Suprapubic skin (tissue), 4 donors: ENCODE data around the gene PHF12. TPM values are rescaled to one million over a fixed set of nuclear protein-coding genes. Genes with fewer than 3 reads are reported as not detected.
A peak's percentile ranks its signal among the peaks of the same experiment; 100 is the strongest.

Experiments
- DNase-seq, 2 donors: peaks; one replicate each; pipeline ENCODE4 v3.0.0-alpha.2; 2019; ENCODE audit warnings: low spot score in 2 of 2
- H3K27ac ChIP-seq: fragments of 200-600 bp; sonication (generic); one replicate; pipeline ENCODE4 v1.5.1; 2019
- H3K27me3 ChIP-seq: fragments of 200-600 bp; sonication (generic); one replicate; pipeline ENCODE4 v1.5.1; 2019
- H3K36me3 ChIP-seq: fragments of 200-600 bp; sonication (generic); one replicate; pipeline ENCODE4 v1.5.1; 2019
- H3K4me1 ChIP-seq: fragments of 200-600 bp; sonication (generic); one replicate; pipeline ENCODE4 v1.5.1; 2019
- H3K4me3 ChIP-seq: fragments of 200-600 bp; sonication (generic); one replicate; pipeline ENCODE4 v1.5.1; 2019; ENCODE audit warnings: mild to moderate bottlenecking
- H3K9me3 ChIP-seq: fragments of 200-600 bp; sonication (generic); one replicate; pipeline ENCODE4 v1.5.1; 2019
- CTCF ChIP-seq, 2 donors: fragments of 200-600 bp in 1 of 2; fragments of 450-650 bp in 1 of 2; sonication (generic) in 1 of 2; IDR thresholded peaks; one replicate each; pipeline ENCODE4 v1.5.1; 2016 to 2019; ENCODE audit warnings: antibody characterized with exemption in 2 of 2, mild to moderate bottlenecking in 1 of 2, moderate library complexity in 1 of 2
- EP300 ChIP-seq: sonication (generic); formaldehyde crosslinking; IDR thresholded peaks from one replicate; pipeline ENCODE4 v1.6.1; 2017; ENCODE audit warnings: antibody characterized with exemption
- POLR2A ChIP-seq, 2 donors: fragments of 450-650 bp; IDR thresholded peaks; one replicate each; pipeline ENCODE4 v1.6.1; 2017; ENCODE audit warnings: antibody characterized with exemption in 2 of 2, mild to moderate bottlenecking in 2 of 2, moderate library complexity in 2 of 2
- POLR2AphosphoS5 ChIP-seq, 3 donors: sonication (generic); formaldehyde crosslinking; IDR thresholded peaks; one replicate each; pipeline ENCODE4 v1.6.1; 2017; ENCODE audit warnings: antibody characterized with exemption in 3 of 3
- WGBS: methylation state at CpG from one replicate; pipeline ENCODE4 v1.1.5; 2018; 5-methylcytosine and 5-hydroxymethylcytosine counted together
- total RNA-seq, 4 donors: library from RNA; depleted of rRNA; stranded (reverse); fragments of >200 nt; gene quantifications; one replicate each; pipeline ENCODE4 v1.1.0, GENCODE V29; 2016

PHF12 gene
- total RNA-seq, 4 donors from 2014 or later: 24.4 to 80.9 (median 35.4) TPM

GRCh38 chr17:28956861-28957260 lies 5.5 kb upstream of the PHF12 start:
- Histone ChIP-seq H3K4me3 (no peak overlapping the region), H3K27me3 (peaks cover 8% of the 10 kb centered on the region), H3K27ac (no peak overlapping the region), H3K4me1 (peaks cover 6% of the 10 kb centered on the region), H3K9me3 (no peaks in the 10 kb centered on the region), H3K36me3 (no peaks in the 10 kb centered on the region)
- no peak for TF ChIP-seq EP300
- TF ChIP-seq POLR2A (IDR thresholded peaks at IDR 0.05): no peak
- TF ChIP-seq POLR2AphosphoS5 (IDR thresholded peaks at IDR 0.05): no peak
- no peak for TF ChIP-seq CTCF (IDR thresholded peaks at IDR 0.05)
- 100% methylated on average over 1 of the region's 3 CpGs for WGBS
- DNase-seq: no peak

- Histone ChIP-seq H3K27ac (no peak overlapping the region), H3K27me3 (peaks cover under 1% of the 10 kb centered on the region), H3K36me3 (no peaks in the 10 kb centered on the region), H3K4me1 (peaks cover 6% of the 10 kb centered on the region), H3K9me3 (no peaks in the 10 kb centered on the region), H3K4me3 (no peak overlapping the region)
- 70% methylated on average over 7 of the region's 7 CpGs for WGBS
- DNase-seq: no peak
- TF ChIP-seq POLR2AphosphoS5 (IDR thresholded peaks at IDR 0.05) (no peak), CTCF (IDR thresholded peaks at IDR 0.05) (no peak), POLR2A (IDR thresholded peaks at IDR 0.05) (no peak), EP300 (no peak)
These were observed 4.8 kb upstream of the PHF12 start for GRCh38 chr17:28956112-28956511.

GRCh38 chr17:28955408-28955807 lies 4.1 kb upstream of the PHF12 start:
- Histone ChIP-seq H3K9me3 (no peaks in the 10 kb centered on the region), H3K27ac (no peak overlapping the region), H3K4me3 (no peak overlapping the region), H3K4me1 (peaks cover 6% of the 10 kb centered on the region), H3K27me3 (no peaks in the 10 kb centered on the region), H3K36me3 (no peaks in the 10 kb centered on the region)
- WGBS: 94% methylated on average over 5 of the region's 5 CpGs
- no peak for TF ChIP-seq POLR2A (IDR thresholded peaks at IDR 0.05)
- TF ChIP-seq POLR2AphosphoS5 (IDR thresholded peaks at IDR 0.05): no peak
- no peak for TF ChIP-seq EP300
- no peak for TF ChIP-seq CTCF (IDR thresholded peaks at IDR 0.05)
- DNase-seq: no peak

GRCh38 chr17:28954886-28955285 lies 3.6 kb upstream of the PHF12 start:
- H3K27ac ChIP-seq: no peak overlapping the region
- H3K27me3 ChIP-seq: no peaks in the 10 kb centered on the region
- H3K4me1 ChIP-seq: peaks cover 9% of the 10 kb centered on the region
- H3K4me3 ChIP-seq: no peak overlapping the region
- H3K36me3 ChIP-seq: no peaks in the 10 kb centered on the region
- TF ChIP-seq EP300 (no peak), POLR2AphosphoS5 (IDR thresholded peaks at IDR 0.05) (no peak), CTCF (IDR thresholded peaks at IDR 0.05) (no peak), POLR2A (IDR thresholded peaks at IDR 0.05) (no peak)
- no peaks in the 10 kb centered on the region for H3K9me3 ChIP-seq
- no peak for DNase-seq
- WGBS: 82% methylated on average over 2 of the region's 2 CpGs

GRCh38 chr17:28953444-28954118 lies 2.3 kb upstream of the PHF12 start:
- peaks cover 10% of the 10 kb centered on the region for H3K4me1 ChIP-seq
- no peaks in the 10 kb centered on the region for H3K9me3 ChIP-seq
- H3K27ac ChIP-seq: no peak overlapping the region
- no peaks in the 10 kb centered on the region for H3K36me3 ChIP-seq
- TF ChIP-seq POLR2AphosphoS5 (IDR thresholded peaks at IDR 0.05) (no peak), EP300 (no peak), POLR2A (IDR thresholded peaks at IDR 0.05) (no peak), CTCF (IDR thresholded peaks at IDR 0.05) (peak; percentile 29 to 83)
- no peak for DNase-seq
- H3K27me3 ChIP-seq: no peaks in the 10 kb centered on the region
- 33% methylated on average over 5 of the region's 5 CpGs for WGBS
- no peak overlapping the region for H3K4me3 ChIP-seq
